AG09309 (cell line): ENCODE results near the gene ZYG11B.

Source experiments
- DNase-seq: peaks from one replicate; pipeline ENCODE4 v3.0.0-alpha.2; 2010; ENCODE audit warnings: low read depth
- H3K4me3 ChIP-seq: 2 replicates; pipeline ENCODE4 v1.5.1; 2011; ENCODE audit warnings: mild to moderate bottlenecking, low read depth, low read length, moderate library complexity; ENCODE audit not compliant: control insufficient read depth
- CTCF ChIP-seq: IDR thresholded peaks from 2 replicates; pipeline ENCODE4 v1.5.1; 2011; ENCODE audit warnings: mild to moderate bottlenecking, low read depth, low read length, inconsistent platforms; ENCODE audit not compliant: insufficient read depth, control insufficient read depth; ENCODE audit errors: missing control alignments

Gene ZYG11B

GRCh38 chr1:52753169-52753568 is 26.9 kb downstream of the ZYG11B start:
- no peak overlapping the region for H3K4me3 ChIP-seq
- no peak for TF ChIP-seq CTCF
- DNase-seq: no peak

- DNase-seq: no peak
- TF ChIP-seq CTCF: no peak
- no peak overlapping the region for H3K4me3 ChIP-seq
These were observed 29.8 kb downstream of the ZYG11B start for GRCh38 chr1:52756020-52756419.

- no peak for TF ChIP-seq CTCF
- H3K4me3 ChIP-seq: no peak overlapping the region
- no peak for DNase-seq
These were observed 33.7 kb downstream of the ZYG11B start for GRCh38 chr1:52759908-52760307.

GRCh38 chr1:52767596-52768280 is 41.5 kb downstream of the ZYG11B start:
- TF ChIP-seq CTCF: no peak

GRCh38 chr1:52769346-52770033 is 43.2 kb downstream of the ZYG11B start:
- TF ChIP-seq CTCF: no peak
- no peak for DNase-seq
- H3K4me3 ChIP-seq: no peak overlapping the region

More at GRCh38 chr1:52767596-52768280, 41.5 kb downstream of the ZYG11B start:
- DNase-seq: no peak
- no peak overlapping the region for H3K4me3 ChIP-seq

- no peak for TF ChIP-seq CTCF
- no peak for DNase-seq
- H3K4me3 ChIP-seq: no peak overlapping the region
These were observed 45.1 kb downstream of the ZYG11B start for GRCh38 chr1:52771384-52771783.
